ENCODE data around the gene RAB18.

The RAB18 gene

DNA sequence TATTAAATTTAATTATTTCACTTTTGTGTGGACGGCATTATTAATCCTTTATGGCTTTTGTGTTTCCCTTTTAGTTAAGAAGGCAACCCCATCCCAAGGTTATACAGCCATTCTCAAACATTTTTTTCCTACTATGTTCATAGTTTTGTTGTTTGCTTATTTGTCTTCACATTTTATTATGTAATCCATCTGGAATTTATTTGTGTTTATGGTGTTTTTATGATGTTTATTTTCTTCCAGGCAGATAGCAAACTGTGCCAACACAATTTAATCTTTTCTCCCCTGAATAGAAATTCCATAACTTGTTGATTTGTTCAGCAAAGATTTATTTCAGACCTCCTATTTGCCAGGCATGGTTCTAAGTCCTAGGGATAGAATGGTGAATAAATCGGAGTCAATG, 42.9 kb downstream of the RAB18 start:
- no peaks in the 10 kb centered on the region for H3K4me1 ChIP-seq (ENCODE audit: control insufficient read depth, insufficient read depth, low read length)
- H3K27ac ChIP-seq (ENCODE audit: extremely low read depth, low read depth, low read length), result no peak overlapping the region
- TF ChIP-seq BCL11A (tag by site-specific recombination; IDR thresholded peaks at IDR 0.05; ENCODE audit: low read depth), result no peak
- TF ChIP-seq ZNF626 (tag by site-specific recombination; IDR thresholded peaks at IDR 0.05), result no peak
- TF ChIP-seq ZNF548 (tag by site-specific recombination; IDR thresholded peaks at IDR 0.05), result no peak
- TF ChIP-seq YY1 (tag by site-specific recombination; IDR thresholded peaks at IDR 0.05), result no peak
- TF ChIP-seq ZBTB20 (tag by site-specific recombination; IDR thresholded peaks at IDR 0.05), result no peak
- no peak for TF ChIP-seq ZNF174 (tag by site-specific recombination; IDR thresholded peaks at IDR 0.05)
- TF ChIP-seq PRDM4 (tag by site-specific recombination; IDR thresholded peaks at IDR 0.05), result no peak
- TF ChIP-seq, protein P1, sequence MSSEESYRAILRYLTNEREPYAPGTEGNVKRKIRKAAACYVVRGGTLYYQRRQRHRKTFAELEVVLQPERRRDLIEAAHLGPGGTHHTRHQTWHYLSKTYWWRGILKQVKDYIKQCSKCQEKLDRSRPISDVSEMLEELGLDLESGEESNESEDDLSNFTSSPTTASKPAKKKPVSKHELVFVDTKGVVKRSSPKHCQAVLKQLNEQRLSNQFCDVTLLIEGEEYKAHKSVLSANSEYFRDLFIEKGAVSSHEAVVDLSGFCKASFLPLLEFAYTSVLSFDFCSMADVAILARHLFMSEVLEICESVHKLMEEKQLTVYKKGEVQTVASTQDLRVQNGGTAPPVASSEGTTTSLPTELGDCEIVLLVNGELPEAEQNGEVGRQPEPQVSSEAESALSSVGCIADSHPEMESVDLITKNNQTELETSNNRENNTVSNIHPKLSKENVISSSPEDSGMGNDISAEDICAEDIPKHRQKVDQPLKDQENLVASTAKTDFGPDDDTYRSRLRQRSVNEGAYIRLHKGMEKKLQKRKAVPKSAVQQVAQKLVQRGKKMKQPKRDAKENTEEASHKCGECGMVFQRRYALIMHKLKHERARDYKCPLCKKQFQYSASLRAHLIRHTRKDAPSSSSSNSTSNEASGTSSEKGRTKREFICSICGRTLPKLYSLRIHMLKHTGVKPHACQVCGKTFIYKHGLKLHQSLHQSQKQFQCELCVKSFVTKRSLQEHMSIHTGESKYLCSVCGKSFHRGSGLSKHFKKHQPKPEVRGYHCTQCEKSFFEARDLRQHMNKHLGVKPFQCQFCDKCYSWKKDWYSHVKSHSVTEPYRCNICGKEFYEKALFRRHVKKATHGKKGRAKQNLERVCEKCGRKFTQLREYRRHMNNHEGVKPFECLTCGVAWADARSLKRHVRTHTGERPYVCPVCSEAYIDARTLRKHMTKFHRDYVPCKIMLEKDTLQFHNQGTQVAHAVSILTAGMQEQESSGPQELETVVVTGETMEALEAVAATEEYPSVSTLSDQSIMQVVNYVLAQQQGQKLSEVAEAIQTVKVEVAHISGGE (tag by site-specific recombination; conservative IDR thresholded peaks at IDR 0.05; ENCODE audit: low read depth), result no peak
- no peak for TF ChIP-seq REPIN1 (tag by site-specific recombination; IDR thresholded peaks at IDR 0.05; ENCODE audit: low read depth)
- no peak for TF ChIP-seq ZNF175 (tag by site-specific recombination; IDR thresholded peaks at IDR 0.05)
- ChIA-PET CTCF (no interaction called here), POLR2A (no interaction called here)
- peaks cover 10 to 16% of the 10 kb centered on the region in 2 experiments for H3K36me3 ChIP-seq (ENCODE audit: control insufficient read depth in 2 of 2, insufficient read depth in 1 of 2, low read length in 2 of 2)
- no peaks in the 10 kb centered on the region for H3K9me3 ChIP-seq (ENCODE audit: control insufficient read depth, insufficient read depth, low read depth, low read length)
- no peak overlapping the region for H3K4me3 ChIP-seq (ENCODE audit: low read depth, low read length)

DNA sequence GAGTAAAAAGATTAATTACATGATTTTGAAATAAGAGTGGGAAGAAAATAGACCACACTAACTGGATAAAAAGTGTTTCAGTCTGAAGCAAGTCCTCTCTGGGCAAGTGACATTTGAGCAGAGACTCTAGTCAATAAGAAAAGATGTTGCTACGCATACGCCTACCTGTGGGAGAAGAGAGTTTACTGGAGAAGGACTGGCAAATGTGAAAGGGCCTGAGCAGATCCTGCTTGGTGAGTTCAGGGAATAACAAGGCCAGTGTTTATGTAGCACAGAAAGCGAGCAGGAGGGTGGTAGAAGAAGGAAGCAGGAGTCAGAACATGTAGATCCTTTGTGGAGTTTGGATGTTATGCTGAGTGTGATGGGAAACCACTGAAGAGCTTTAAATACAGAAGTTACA, 43.4 kb downstream of the RAB18 start:
- Histone ChIP-seq H3K36me3 (ENCODE audit: control insufficient read depth in 2 of 2, insufficient read depth in 1 of 2, low read length in 2 of 2) (peaks cover 9 to 16% of the 10 kb centered on the region in 2 experiments), H3K4me1 (ENCODE audit: control insufficient read depth, insufficient read depth, low read length) (no peaks in the 10 kb centered on the region), H3K4me3 (ENCODE audit: low read depth, low read length) (no peak overlapping the region), H3K9me3 (ENCODE audit: control insufficient read depth, insufficient read depth, low read depth, low read length) (no peaks in the 10 kb centered on the region), H3K27ac (ENCODE audit: extremely low read depth, low read depth, low read length) (no peak overlapping the region)
- no peak for TF ChIP-seq ZNF670 (tag by site-specific recombination; IDR thresholded peaks at IDR 0.05; ENCODE audit: low read depth)
- TF ChIP-seq ZNF473 (tag by site-specific recombination; IDR thresholded peaks at IDR 0.05), result no peak
- TF ChIP-seq IKZF3 (tag by site-specific recombination; IDR thresholded peaks at IDR 0.05), result no peak
- no peak for TF ChIP-seq MYNN (tag by site-specific recombination; IDR thresholded peaks at IDR 0.05; ENCODE audit: borderline replicate concordance)
- no peak for TF ChIP-seq YY1 (tag by site-specific recombination; IDR thresholded peaks at IDR 0.05)
- TF ChIP-seq SP7 (tag by site-specific recombination; IDR thresholded peaks at IDR 0.05), result no peak
- TF ChIP-seq BCL11B (tag by site-specific recombination; IDR thresholded peaks at IDR 0.05; ENCODE audit: low read depth), result no peak
- TF ChIP-seq ZNF311 (tag by site-specific recombination; IDR thresholded peaks at IDR 0.05; ENCODE audit: borderline replicate concordance), result no peak
- TF ChIP-seq ZNF10 (tag by site-specific recombination; IDR thresholded peaks at IDR 0.05), result no peak
- no peak for TF ChIP-seq ZNF302 (tag by site-specific recombination; IDR thresholded peaks at IDR 0.05; ENCODE audit: low read depth)
- no peak for TF ChIP-seq ZNF544 (tag by site-specific recombination; IDR thresholded peaks at IDR 0.05)
- no peak for TF ChIP-seq ZNF768 (tag by site-specific recombination; IDR thresholded peaks at IDR 0.05)
- no peak for TF ChIP-seq ZNF37A (tag by site-specific recombination; IDR thresholded peaks at IDR 0.05)
- no peak for TF ChIP-seq GLIS1 (tag by site-specific recombination; IDR thresholded peaks at IDR 0.05)
- ChIA-PET CTCF (no interaction called here), POLR2A (no interaction called here)

Data from HEK293 (cell line).